A673 (cell line): Measurements from ENCODE around the gene OR10G7. TPM values are rescaled to one million over a fixed set of nuclear protein-coding genes. Genes with fewer than 3 reads are reported as not detected.

ENCODE experiments used
- BruUV-seq: library from RNA; stranded (reverse); fragments of 400-500 nt; replicated peaks from 2 replicates; lab custom pipeline; 2021; lab: Mats Ljungman, UMichigan
- CTCF ChIA-PET: fragments of 300-600 bp; sonication (Branson Sonifier 250); formaldehyde crosslinking; loops from one replicate; lab custom pipeline; 2022; ENCODE audit warnings: antibody characterized with exemption; lab: Charles Lee
- POLR2A ChIA-PET: fragments of 300-600 bp; sonication (Branson Sonifier 250); formaldehyde crosslinking; loops from one replicate; lab custom pipeline; 2022; ENCODE audit warnings: antibody characterized with exemption; ENCODE audit not compliant: low non-redundant PET; lab: Charles Lee
- DNase-seq: peaks from one replicate; pipeline ENCODE4 v3.0.0-alpha.2; 2015; ENCODE audit warnings: low spot score
- H3K27ac ChIP-seq: fragments of 200-600 bp; sonication (generic); 2 replicates; pipeline ENCODE4 v1.5.1; 2016; ENCODE audit warnings: mixed run types, low read depth, mild to moderate bottlenecking, mixed read lengths, antibody characterized with exemption, low read length; ENCODE audit not compliant: poor library complexity, severe bottlenecking
- H3K27me3 ChIP-seq: fragments of 200-600 bp; sonication (generic); replicated peaks from 2 replicates; pipeline ENCODE4 v1.6.1; 2017; ENCODE audit warnings: mixed run types, low read depth, mild to moderate bottlenecking, mixed read lengths, antibody characterized with exemption, low read length; ENCODE audit not compliant: insufficient read depth, poor library complexity
- H3K36me3 ChIP-seq: fragments of 200-600 bp; sonication (generic); 2 replicates; pipeline ENCODE4 v1.6.1; 2016; ENCODE audit warnings: mixed run types, mild to moderate bottlenecking, mixed read lengths, antibody characterized with exemption, low read length; ENCODE audit not compliant: insufficient read depth, poor library complexity, severe bottlenecking
- H3K4me1 ChIP-seq: fragments of 200-600 bp; sonication (generic); 2 replicates; pipeline ENCODE4 v1.6.1; 2017; ENCODE audit warnings: mixed run types, mild to moderate bottlenecking, mixed read lengths, antibody characterized with exemption, low read length; ENCODE audit not compliant: insufficient read depth, poor library complexity, severe bottlenecking
- H3K4me3 ChIP-seq: fragments of 200-600 bp; sonication (generic); 2 replicates; pipeline ENCODE4 v1.5.1; 2016; ENCODE audit warnings: low read depth, mixed run types, mild to moderate bottlenecking, mixed read lengths, low read length; ENCODE audit not compliant: poor library complexity, severe bottlenecking
- H3K9me3 ChIP-seq: fragments of 200-600 bp; sonication (generic); 2 replicates; pipeline ENCODE4 v1.6.1; 2016; ENCODE audit warnings: mixed run types, low read depth, mild to moderate bottlenecking, mixed read lengths, antibody characterized with exemption, low read length; ENCODE audit not compliant: poor library complexity, severe bottlenecking
- EZH2 ChIP-seq: fragments of 200-600 bp; sonication (generic); IDR thresholded peaks from 2 replicates; pipeline ENCODE4 v1.6.1; 2017; ENCODE audit warnings: borderline replicate concordance, low read depth, mild to moderate bottlenecking, mixed read lengths, antibody characterized with exemption, low read length; ENCODE audit not compliant: poor library complexity, severe bottlenecking
- intact Hi-C: fragments of 100-400 bp; cut with micrococcal nuclease; formaldehyde crosslinking; loops from one replicate; pipeline ENCODE4 v1.10.0; 2022; ENCODE audit not compliant: unreplicated experiment
- total RNA-seq: library from RNA; stranded (reverse); gene quantifications from 2 replicates; pipeline ENCODE4 v1.2.3, GENCODE V29; 2021
- TF ChIP-seq, protein P1 (sequence below): fragments of 300-800, 200-600 bp; sonication (generic); conservative IDR thresholded peaks from 2 replicates; pipeline ENCODE4 v1.5.1; 2017; ENCODE audit warnings: low read depth, mild to moderate bottlenecking, antibody characterized with exemption, low read length, moderate library complexity, mixed read lengths

OR10G7 gene
- total RNA-seq, 1 experiment from 2014 or later, result not detected

DNA sequence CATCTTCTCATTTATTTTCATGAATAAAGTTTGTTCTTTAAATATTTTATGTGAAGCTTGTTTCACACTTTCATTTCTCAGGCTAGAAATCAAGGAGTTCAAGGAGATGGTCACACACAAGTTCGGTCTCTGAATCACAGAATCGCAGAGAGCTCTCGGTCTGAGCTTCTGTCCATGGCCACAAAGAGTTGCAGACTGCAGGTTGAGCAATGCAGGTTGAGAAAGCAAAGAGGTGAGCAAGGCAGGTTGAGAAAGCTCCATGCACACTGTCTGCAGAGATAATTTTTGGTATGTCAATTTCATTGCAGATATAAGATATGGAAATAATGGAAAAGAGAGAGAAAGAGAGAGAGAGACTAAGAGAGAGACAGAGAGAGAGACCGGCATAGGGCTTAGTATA lies 41.2 kb upstream of the OR10G7 start:
- H3K27me3 ChIP-seq, result no peaks in the 10 kb centered on the region
- no peaks in the 10 kb centered on the region for H3K36me3 ChIP-seq
- no peak for TF ChIP-seq EZH2
- TF ChIP-seq, protein P1, sequence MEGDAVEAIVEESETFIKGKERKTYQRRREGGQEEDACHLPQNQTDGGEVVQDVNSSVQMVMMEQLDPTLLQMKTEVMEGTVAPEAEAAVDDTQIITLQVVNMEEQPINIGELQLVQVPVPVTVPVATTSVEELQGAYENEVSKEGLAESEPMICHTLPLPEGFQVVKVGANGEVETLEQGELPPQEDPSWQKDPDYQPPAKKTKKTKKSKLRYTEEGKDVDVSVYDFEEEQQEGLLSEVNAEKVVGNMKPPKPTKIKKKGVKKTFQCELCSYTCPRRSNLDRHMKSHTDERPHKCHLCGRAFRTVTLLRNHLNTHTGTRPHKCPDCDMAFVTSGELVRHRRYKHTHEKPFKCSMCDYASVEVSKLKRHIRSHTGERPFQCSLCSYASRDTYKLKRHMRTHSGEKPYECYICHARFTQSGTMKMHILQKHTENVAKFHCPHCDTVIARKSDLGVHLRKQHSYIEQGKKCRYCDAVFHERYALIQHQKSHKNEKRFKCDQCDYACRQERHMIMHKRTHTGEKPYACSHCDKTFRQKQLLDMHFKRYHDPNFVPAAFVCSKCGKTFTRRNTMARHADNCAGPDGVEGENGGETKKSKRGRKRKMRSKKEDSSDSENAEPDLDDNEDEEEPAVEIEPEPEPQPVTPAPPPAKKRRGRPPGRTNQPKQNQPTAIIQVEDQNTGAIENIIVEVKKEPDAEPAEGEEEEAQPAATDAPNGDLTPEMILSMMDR, result no peak
- H3K4me1 ChIP-seq, result peaks cover 27% of the 10 kb centered on the region
- no TSS peak for BruUV-seq
- DNase-seq, result no peak
- H3K9me3 ChIP-seq, result no peaks in the 10 kb centered on the region
- H3K27ac ChIP-seq, result no peak overlapping the region
- intact Hi-C loops, result no loop called here
- POLR2A ChIA-PET, result interaction anchor here (0.8 kb wide), 1 partner anchor 13 kb away, joined by 3 read pairs; no protein-coding TSS in a partner anchor
- H3K4me3 ChIP-seq, result no peak overlapping the region
- CTCF ChIA-PET, result no interaction called here

DNA sequence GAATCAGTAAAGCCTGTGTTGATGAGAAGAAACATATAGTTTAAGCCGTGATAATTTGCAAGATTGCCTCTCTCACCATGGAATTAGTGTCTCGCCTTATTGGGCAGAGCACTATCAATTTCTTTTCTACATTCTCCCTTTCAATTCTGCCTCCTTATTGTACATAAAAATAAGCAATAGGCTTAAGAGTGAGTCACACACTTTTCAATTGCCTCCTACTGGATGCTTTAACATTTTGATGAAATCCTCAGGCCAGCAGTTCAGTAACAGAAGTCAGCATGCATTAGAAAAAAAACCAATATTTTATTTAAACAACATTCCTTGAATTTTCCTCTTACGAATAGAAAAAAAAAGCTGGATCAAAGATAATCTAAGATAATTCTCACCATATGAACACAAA lies 40.4 kb upstream of the OR10G7 start:
- Histone ChIP-seq H3K4me1 (peaks cover 27% of the 10 kb centered on the region), H3K9me3 (no peaks in the 10 kb centered on the region), H3K27ac (no peak overlapping the region), H3K27me3 (no peaks in the 10 kb centered on the region), H3K36me3 (no peaks in the 10 kb centered on the region), H3K4me3 (no peak overlapping the region)
- POLR2A ChIA-PET, result interaction anchor here (0.8 kb wide), 1 partner anchor 12 kb away, joined by 3 read pairs; no protein-coding TSS in a partner anchor
- intact Hi-C loops, result no loop called here
- no TSS peak for BruUV-seq
- DNase-seq, result no peak
- CTCF ChIA-PET, result no interaction called here
- no peak for TF ChIP-seq EZH2

DNA sequence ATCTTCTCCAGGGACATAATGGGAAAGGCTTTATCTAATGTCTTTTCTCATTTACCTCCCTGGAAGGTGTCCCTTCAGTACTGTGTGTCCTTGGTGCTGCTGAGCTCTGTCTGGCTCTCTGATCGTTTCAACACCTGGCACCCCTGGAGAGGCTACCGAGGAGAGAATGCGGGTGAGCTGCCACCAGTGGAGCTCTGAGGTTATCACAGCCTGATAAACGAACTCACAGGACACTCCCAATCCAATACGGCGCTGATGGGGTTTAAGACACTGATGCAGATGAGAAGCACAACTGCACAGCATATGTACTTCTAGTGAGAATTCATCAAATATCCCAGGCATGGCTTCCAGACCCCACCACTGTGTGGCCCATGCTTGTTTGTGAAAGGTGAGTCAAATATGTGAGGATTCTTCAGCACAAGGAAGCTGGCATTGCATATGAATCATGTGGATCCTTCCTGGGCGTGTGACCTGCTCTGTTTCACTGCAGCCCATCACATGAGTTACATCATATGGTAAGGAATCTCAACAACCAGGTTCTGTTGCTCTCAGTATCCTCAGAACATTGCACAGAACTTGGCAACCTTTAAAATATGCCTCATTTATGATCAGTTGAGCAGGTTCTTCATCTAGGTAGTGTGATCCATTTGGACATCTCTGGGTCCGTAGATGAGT lies 39.3 kb upstream of the OR10G7 start:
- POLR2A ChIA-PET, result no interaction called here
- Histone ChIP-seq H3K27ac (no peak overlapping the region), H3K4me1 (peaks cover 33% of the 10 kb centered on the region), H3K36me3 (no peaks in the 10 kb centered on the region), H3K4me3 (no peak overlapping the region), H3K9me3 (no peaks in the 10 kb centered on the region), H3K27me3 (no peaks in the 10 kb centered on the region)
- BruUV-seq, result no TSS peak
- DNase-seq, result no peak
- no peak for TF ChIP-seq EZH2
- TF ChIP-seq, protein P1, result no peak
- intact Hi-C loops, result no loop called here
- CTCF ChIA-PET, result no interaction called here
